Mucosa of gallbladder (tissue), 1 donor: ENCODE data around the gene ZNF681. TPM values are rescaled to one million over a fixed set of nuclear protein-coding genes. Genes with fewer than 3 reads are reported as not detected.
"Not testable (repeated sequence)": the region's sequence is repeated elsewhere in the genome, so short reads cannot be mapped to it uniquely, and the experiment has no call there.

Source experiments
- DNase-seq: peaks from one replicate; pipeline ENCODE4 v3.0.0-alpha.2; 2020; ENCODE audit warnings: low spot score
- total RNA-seq: library from RNA; stranded (reverse); gene quantifications from one replicate; pipeline ENCODE4 v1.2.1, GENCODE V29; 2021
- donor health status: DM: no; HTN: no; CAD: no.

ZNF681 gene
- total RNA-seq, 1 donor from 2014 or later: 4.0 TPM

- not testable (repeated sequence) for DNase-seq
Observed at GRCh38 chr19:23692937-23693336, 65.8 kb downstream of the ZNF681 start.

Other genes with a start within 250 kb of the ZNF681 start
- 13.6 TPM for gene ZNF675, start 71.7 kb downstream of the ZNF681 start, total RNA-seq
- 5.2 TPM for gene ZNF726, start 156.0 kb upstream of the ZNF681 start, total RNA-seq